HCT116 (cell line): ENCODE measurements around the gene SPSB4. TPM values are rescaled to one million over a fixed set of nuclear protein-coding genes. Genes with fewer than 3 reads are reported as not detected.

Experiments used
- ATAC-seq: fragments of 200-7000 bp; cut with Tn5 transposase; 2 replicates; pipeline ENCODE4 v1.9.1; 2020; ENCODE audit warnings: mild to moderate bottlenecking, moderate library complexity
- BruUV-seq: library from RNA; stranded (reverse); fragments of 400-500 nt; replicated peaks from 2 replicates; lab custom pipeline; 2021; lab: Mats Ljungman, UMichigan
- CTCF ChIA-PET: fragments of 300-600 bp; sonication (Branson Sonifier 250); formaldehyde crosslinking; loops from one replicate; lab custom pipeline; 2021; ENCODE audit warnings: antibody characterized with exemption; lab: Charles Lee
- POLR2A ChIA-PET: fragments of 300-600, 350-600 bp; sonication (Branson Sonifier 250); formaldehyde crosslinking; loops from one replicate; lab custom pipeline; 2021; ENCODE audit warnings: antibody characterized with exemption; lab: Charles Lee
- RAD21 ChIA-PET, 2 experiments: fragments of 300-600 bp; sonication (Branson Sonifier 250); formaldehyde crosslinking; loops; one replicate each; lab custom pipeline; 2023; ENCODE audit warnings: low total read pairs in 2 of 2; ENCODE audit not compliant: uncharacterized antibody in 2 of 2, unreplicated experiment in 2 of 2, low non-redundant PET in 1 of 2; lab: Charles Lee
- DNase-seq: peaks from one replicate; pipeline ENCODE4 v3.0.0-alpha.2; 2010; ENCODE audit warnings: low read depth, low spot score
- H2AFZ ChIP-seq: fragments of 200-600 bp; shearing (Covaris generic), sonication (generic); 2 replicates; pipeline ENCODE4 v1.6.1; 2017; ENCODE audit warnings: low read depth, mixed run types, mixed read lengths, antibody characterized with exemption, low read length; ENCODE audit not compliant: poor library complexity, severe bottlenecking
- H3K27ac ChIP-seq: 2 replicates; pipeline ENCODE4 v1.5.1; 2012; ENCODE audit warnings: low read depth, low read length
- H3K27me3 ChIP-seq: fragments of 200-600 bp; sonication (generic); 2 replicates; pipeline ENCODE4 v1.6.1; 2016; ENCODE audit warnings: mixed run types, low read length, mixed read lengths; ENCODE audit not compliant: insufficient read depth
- H3K36me3 ChIP-seq, 2 experiments: fragments of 200-500 bp in 1 of 2; fragments of 200-600 bp in 1 of 2; sonication (Bioruptor generic) in 1 of 2; sonication (generic) in 1 of 2; 2 replicates each; pipeline versions ENCODE4 v1.5.1 to v1.6.1; 2014 to 2016; ENCODE audit warnings: low read length in 2 of 2, inconsistent platforms in 1 of 2, mixed read lengths in 1 of 2, mixed run types in 1 of 2; ENCODE audit not compliant: insufficient read depth in 2 of 2, control insufficient read depth in 1 of 2
- H3K4me1 ChIP-seq, 2 experiments: fragments of 200-600 bp in 1 of 2; sonication (generic) in 1 of 2; 2 replicates each; pipeline versions ENCODE4 v1.5.1 to v1.6.1; 2012 to 2017; ENCODE audit warnings: low read length in 2 of 2, inconsistent platforms in 1 of 2, mild to moderate bottlenecking in 1 of 2, mixed read lengths in 1 of 2, mixed run types in 1 of 2, moderate library complexity in 1 of 2; ENCODE audit not compliant: insufficient read depth in 2 of 2, control insufficient read depth in 1 of 2
- H3K4me2 ChIP-seq: fragments of 200-600 bp; sonication (generic); 2 replicates; pipeline ENCODE4 v1.6.1; 2017; ENCODE audit warnings: mixed run types, low read length, mixed read lengths
- H3K4me3 ChIP-seq, 2 experiments: fragments of 200-600 bp in 1 of 2; sonication (generic) in 1 of 2; replicated peaks in 1 of 2; 2 replicates each; pipeline ENCODE4 v1.5.1; 2011 to 2016; ENCODE audit warnings: low read length in 2 of 2, control low read depth in 1 of 2, low read depth in 1 of 2, mild to moderate bottlenecking in 1 of 2, mixed read lengths in 1 of 2, mixed run types in 1 of 2
- H3K79me2 ChIP-seq: fragments of 200-600 bp; sonication (generic); 2 replicates; pipeline ENCODE4 v1.6.1; 2017; ENCODE audit warnings: mild to moderate bottlenecking, mixed run types, low read length, moderate library complexity, mixed read lengths; ENCODE audit not compliant: insufficient read depth
- H3K9ac ChIP-seq: fragments of 200-600 bp; sonication (generic); 2 replicates; pipeline ENCODE4 v1.6.1; 2016; ENCODE audit warnings: low read length, mixed read lengths
- H3K9me2 ChIP-seq: fragments of 200-600 bp; sonication (generic), shearing (Covaris generic); 2 replicates; pipeline ENCODE4 v1.6.1; 2017; ENCODE audit warnings: mixed run types, mild to moderate bottlenecking, moderate library complexity; ENCODE audit not compliant: insufficient read depth
- H3K9me3 ChIP-seq, 2 experiments: fragments of 200-500 bp in 1 of 2; fragments of 200-600 bp in 1 of 2; sonication (Bioruptor generic) in 1 of 2; sonication (generic) in 1 of 2; 2 replicates each; pipeline ENCODE4 v1.6.1; 2014 to 2017; ENCODE audit warnings: low read length in 2 of 2, mixed read lengths in 2 of 2, inconsistent platforms in 1 of 2, low read depth in 1 of 2, mild to moderate bottlenecking in 1 of 2, mixed run types in 1 of 2, moderate library complexity in 1 of 2; ENCODE audit not compliant: control insufficient read depth in 1 of 2, insufficient read depth in 1 of 2
- H4K20me1 ChIP-seq: fragments of 200-600 bp; sonication (generic), shearing (Covaris generic); 2 replicates; pipeline ENCODE4 v1.6.1; 2017; ENCODE audit warnings: mixed run types, mild to moderate bottlenecking, moderate library complexity; ENCODE audit not compliant: insufficient read depth
- ATF3 ChIP-seq: IDR thresholded peaks from 2 replicates; pipeline ENCODE4 v1.6.1; 2012
- CBX3 ChIP-seq: IDR thresholded peaks from 2 replicates; pipeline ENCODE4 v1.6.1; 2012; ENCODE audit warnings: low read depth
- CEBPB ChIP-seq: IDR thresholded peaks from 2 replicates; pipeline ENCODE4 v1.6.1; 2012; ENCODE audit warnings: low read depth
- EGR1 ChIP-seq: IDR thresholded peaks from 2 replicates; pipeline ENCODE4 v1.6.1; 2012; ENCODE audit warnings: low read depth
- ELF1 ChIP-seq: IDR thresholded peaks from 2 replicates; pipeline ENCODE4 v1.6.1; 2012; ENCODE audit warnings: low read depth, borderline replicate concordance
- EZH2 ChIP-seq: fragments of 200-600 bp; sonication (generic); IDR thresholded peaks from 2 replicates; pipeline ENCODE4 v1.6.1; 2017; ENCODE audit warnings: antibody characterized with exemption, mixed run types
- EZH2phosphoT487 ChIP-seq: fragments of 200-600 bp; IDR thresholded peaks from 2 replicates; pipeline ENCODE4 v1.6.1; 2018; ENCODE audit warnings: antibody characterized with exemption, borderline replicate concordance
- FOSL1 ChIP-seq: IDR thresholded peaks from 2 replicates; pipeline ENCODE4 v1.6.1; 2012; ENCODE audit warnings: low read depth
- JUND ChIP-seq: IDR thresholded peaks from 2 replicates; pipeline ENCODE4 v1.6.1; 2012
- MAX ChIP-seq: IDR thresholded peaks from 2 replicates; pipeline ENCODE4 v1.6.1; 2012
- POLR2A ChIP-seq: IDR thresholded peaks from 2 replicates; pipeline ENCODE4 v1.7.0; 2011; ENCODE audit warnings: borderline replicate concordance; ENCODE audit not compliant: insufficient read depth, insufficient read length; ENCODE audit errors: extremely low read depth
- POLR2AphosphoS5 ChIP-seq: IDR thresholded peaks from 2 replicates; pipeline ENCODE4 v1.6.1; 2011; ENCODE audit warnings: mild to moderate bottlenecking, low read depth, low read length, moderate library complexity
- REST ChIP-seq: IDR thresholded peaks from 2 replicates; pipeline ENCODE4 v1.6.1; 2012; ENCODE audit warnings: low read depth
- SP1 ChIP-seq: IDR thresholded peaks from 2 replicates; pipeline ENCODE4 v1.6.1; 2012; ENCODE audit warnings: low read depth
- SRF ChIP-seq: IDR thresholded peaks from 2 replicates; pipeline ENCODE4 v1.6.1; 2012; ENCODE audit warnings: low read depth
- TCF7L2 ChIP-seq: IDR thresholded peaks from 2 replicates; pipeline ENCODE4 v1.7.0; 2011; ENCODE audit warnings: borderline replicate concordance, inconsistent platforms; ENCODE audit not compliant: insufficient read depth, insufficient read length; ENCODE audit errors: extremely low read depth
- ZFX ChIP-seq: fragments of 450-650 bp; IDR thresholded peaks from 2 replicates; pipeline ENCODE4 v1.6.1; 2017
- ZNF274 ChIP-seq: fragments of 200-500 bp; sonication (Bioruptor generic); IDR thresholded peaks from 2 replicates; pipeline ENCODE4 v1.6.1; 2014; ENCODE audit warnings: mild to moderate bottlenecking, low read depth, low read length, inconsistent platforms
- intact Hi-C: fragments of 100-400 bp; cut with micrococcal nuclease; formaldehyde crosslinking; loops from 2 replicates; pipeline ENCODE4 v1.10.0; 2022
- total RNA-seq: library from RNA; stranded (reverse); gene quantifications from one replicate; pipeline ENCODE4 v1.2.1, GENCODE V29; 2021; ENCODE audit not compliant: unreplicated experiment
- TF ChIP-seq, protein P1 (sequence below), 3 experiments: fragments of 200-600 bp in 1 of 3; sonication (generic) in 1 of 3; IDR thresholded peaks in 2 of 3; conservative IDR thresholded peaks in 1 of 3; 2 replicates each; pipeline ENCODE4 v1.5.1; 2012 to 2017; ENCODE audit warnings: low read depth in 2 of 3, low read length in 2 of 3, antibody characterized with exemption in 1 of 3, borderline replicate concordance in 1 of 3, control low read depth in 1 of 3, mild to moderate bottlenecking in 1 of 3, mixed read lengths in 1 of 3, mixed run types in 1 of 3, moderate library complexity in 1 of 3; ENCODE audit not compliant: insufficient read depth in 1 of 3

Gene SPSB4
- total RNA-seq, 1 experiment from 2014 or later: 0.57 TPM

DNA sequence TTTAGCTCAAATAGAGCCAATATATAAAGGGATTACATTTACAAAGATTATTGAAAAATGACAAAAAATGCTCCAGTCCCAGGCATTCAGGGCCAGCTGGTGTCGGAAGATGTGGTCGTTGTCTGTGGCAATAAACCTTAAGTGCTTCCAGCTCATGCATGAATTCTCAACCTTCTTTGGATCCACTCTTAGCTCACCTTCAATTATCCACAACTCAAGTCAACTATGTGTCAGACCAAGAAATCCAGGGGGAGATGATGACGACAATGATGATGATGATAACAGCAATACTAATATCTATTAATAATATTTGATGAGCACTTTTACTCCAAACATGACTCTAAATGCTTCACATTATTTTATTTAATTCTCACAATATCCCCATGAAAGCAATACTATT lies 126.9 kb downstream of the SPSB4 start:
- Histone ChIP-seq H3K79me2 (no peaks in the 10 kb centered on the region), H2AFZ (no peak overlapping the region), H3K4me3 (no peak overlapping the region), H3K9me3 (no peaks in the 10 kb centered on the region), H3K27me3 (no peaks in the 10 kb centered on the region; the same call in 1 of the 2 replicates), H4K20me1 (no peaks in the 10 kb centered on the region), H3K4me1 (no peaks in the 10 kb centered on the region), H3K36me3 (no peaks in the 10 kb centered on the region), H3K27ac (no peak overlapping the region), H3K4me2 (no peak overlapping the region)
- ChIA-PET POLR2A (no interaction called here), RAD21 (no interaction called here)
- no TSS peak for BruUV-seq
- no peak for TF ChIP-seq EGR1
- no peak for TF ChIP-seq ZFX
- no peak for TF ChIP-seq ZNF274
- TF ChIP-seq, protein P1, sequence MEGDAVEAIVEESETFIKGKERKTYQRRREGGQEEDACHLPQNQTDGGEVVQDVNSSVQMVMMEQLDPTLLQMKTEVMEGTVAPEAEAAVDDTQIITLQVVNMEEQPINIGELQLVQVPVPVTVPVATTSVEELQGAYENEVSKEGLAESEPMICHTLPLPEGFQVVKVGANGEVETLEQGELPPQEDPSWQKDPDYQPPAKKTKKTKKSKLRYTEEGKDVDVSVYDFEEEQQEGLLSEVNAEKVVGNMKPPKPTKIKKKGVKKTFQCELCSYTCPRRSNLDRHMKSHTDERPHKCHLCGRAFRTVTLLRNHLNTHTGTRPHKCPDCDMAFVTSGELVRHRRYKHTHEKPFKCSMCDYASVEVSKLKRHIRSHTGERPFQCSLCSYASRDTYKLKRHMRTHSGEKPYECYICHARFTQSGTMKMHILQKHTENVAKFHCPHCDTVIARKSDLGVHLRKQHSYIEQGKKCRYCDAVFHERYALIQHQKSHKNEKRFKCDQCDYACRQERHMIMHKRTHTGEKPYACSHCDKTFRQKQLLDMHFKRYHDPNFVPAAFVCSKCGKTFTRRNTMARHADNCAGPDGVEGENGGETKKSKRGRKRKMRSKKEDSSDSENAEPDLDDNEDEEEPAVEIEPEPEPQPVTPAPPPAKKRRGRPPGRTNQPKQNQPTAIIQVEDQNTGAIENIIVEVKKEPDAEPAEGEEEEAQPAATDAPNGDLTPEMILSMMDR (IDR thresholded peaks at IDR 0.05 in 2 of 3, conservative IDR thresholded peaks at IDR 0.05 in 1 of 3; ENCODE audit: borderline replicate concordance in 1 of 3, insufficient read depth in 1 of 3, low read depth in 2 of 3, low read length in 2 of 3): no peak
- no peak for TF ChIP-seq EZH2phosphoT487
- no peak for TF ChIP-seq ATF3
- no peak for TF ChIP-seq JUND
- TF ChIP-seq EZH2: no peak
- no peak for TF ChIP-seq POLR2AphosphoS5
- no peak for TF ChIP-seq FOSL1
- TF ChIP-seq CEBPB: no peak
- TF ChIP-seq SRF: no peak
- no peak for TF ChIP-seq SP1
- no peak for TF ChIP-seq REST
- no peak for TF ChIP-seq TCF7L2
- no peak for TF ChIP-seq POLR2A
- no peak for TF ChIP-seq CBX3
- TF ChIP-seq MAX: no peak
- TF ChIP-seq ELF1: no peak
- TF ChIP-seq, all 23 proteins: peak for 0
- DNase-seq (no peak), ATAC-seq (no peak)
- no peaks in the 10 kb centered on the region for H3K9me2 ChIP-seq
- intact Hi-C loops: no loop called here
- CTCF ChIA-PET: no interaction called here
- H3K9ac ChIP-seq: no peak overlapping the region
